Thoracic aorta (tissue), 2 donors: Measurements from ENCODE around the gene CLEC11A. TPM values are rescaled to one million over a fixed set of nuclear protein-coding genes. Genes with fewer than 3 reads are reported as not detected.

ENCODE experiments used
- ATAC-seq: fragments of 150-250 bp; one replicate; pipeline ENCODE4 v1.8.0; 2017; ENCODE audit warnings: low read depth; ENCODE audit not compliant: insufficient number of reproducible peaks, low FRiP score
- DNase-seq: peaks from one replicate; pipeline ENCODE4 v3.0.0-alpha.2; 2020; ENCODE audit warnings: low spot score
- H3K27ac ChIP-seq, 2 donors: fragments of 200-600 bp; sonication (generic); 1 replicate in 1 of 2; 2 replicates in 1 of 2; pipeline ENCODE4 v1.5.1; 2016; ENCODE audit warnings: mild to moderate bottlenecking in 2 of 2, moderate library complexity in 2 of 2
- H3K27me3 ChIP-seq: fragments of 200-600 bp; sonication (generic); replicated peaks from 2 replicates; pipeline ENCODE4 v1.6.0; 2016; ENCODE audit warnings: mild to moderate bottlenecking; ENCODE audit not compliant: insufficient read depth
- H3K36me3 ChIP-seq: fragments of 200-600 bp; sonication (generic); one replicate; pipeline ENCODE4 v1.5.1; 2016
- H3K4me1 ChIP-seq, 2 donors: fragments of 200-600 bp; sonication (generic); 1 replicate in 1 of 2; 2 replicates in 1 of 2; pipeline versions ENCODE4 v1.5.1 to v1.6.0; 2016; ENCODE audit warnings: low read depth in 2 of 2, mild to moderate bottlenecking in 1 of 2; ENCODE audit not compliant: control insufficient read depth in 1 of 2
- H3K4me3 ChIP-seq: fragments of 200-600 bp; sonication (generic); 2 replicates; pipeline ENCODE4 v1.5.1; 2016; ENCODE audit warnings: mild to moderate bottlenecking
- H3K9me3 ChIP-seq: fragments of 200-600 bp; sonication (generic); 2 replicates; pipeline ENCODE4 v1.5.1; 2016
- CTCF ChIP-seq: fragments of 200-600 bp; sonication (generic); IDR thresholded peaks from one replicate; pipeline ENCODE4 v1.5.1; 2019; ENCODE audit warnings: antibody characterized with exemption
- total RNA-seq, 2 donors: library from RNA; depleted of rRNA; stranded (reverse); fragments of >200 nt; gene quantifications; one replicate each; pipeline versions ENCODE4 v1.1.0 to v1.2.3, GENCODE V29; 2016

Gene CLEC11A
- total RNA-seq, 2 donors from 2014 or later, result 10.5 to 35.3 TPM

- H3K27me3 ChIP-seq, result no peaks in the 10 kb centered on the region
- no peak for TF ChIP-seq CTCF
- no peaks in the 10 kb centered on the region for H3K36me3 ChIP-seq
- no peak for DNase-seq
- H3K4me3 ChIP-seq, result no peak overlapping the region
- no peaks in the 10 kb centered on the region for H3K9me3 ChIP-seq
- no peak for ATAC-seq
- peaks cover 5 to 8% of the 10 kb centered on the region in 2 donors for H3K4me1 ChIP-seq
- H3K27ac ChIP-seq, result no peak overlapping the region
Measured at GRCh38 chr19:50717891-50718254, 5.3 kb upstream of the CLEC11A start.

- Histone ChIP-seq H3K9me3 (no peaks in the 10 kb centered on the region), H3K4me3 (peak overlapping the region; percentile 55), H3K27ac (no peak overlapping the region), H3K27me3 (no peaks in the 10 kb centered on the region), H3K4me1 (peaks cover 5 to 8% of the 10 kb centered on the region in 2 donors), H3K36me3 (no peaks in the 10 kb centered on the region)
- no peak for DNase-seq
- no peak for TF ChIP-seq CTCF
- no peak for ATAC-seq
Measured at GRCh38 chr19:50718255-50719118, 4.7 kb upstream of the CLEC11A start.

- no peak overlapping the region for H3K27ac ChIP-seq
- DNase-seq (no peak), ATAC-seq (no peak)
- no peak for TF ChIP-seq CTCF
- peaks cover 8% of the 10 kb centered on the region in 2 donors for H3K4me1 ChIP-seq
- H3K36me3 ChIP-seq, result no peaks in the 10 kb centered on the region
- H3K27me3 ChIP-seq, result no peaks in the 10 kb centered on the region
- peak overlapping the region; percentile 14 for H3K4me3 ChIP-seq
- H3K9me3 ChIP-seq, result no peaks in the 10 kb centered on the region
Measured at GRCh38 chr19:50719119-50719435, 4.1 kb upstream of the CLEC11A start.

- Histone ChIP-seq H3K4me3 (peak within 1 kb of the TSS; percentile 55), H3K27me3 (no peaks in the 10 kb centered on the region), H3K4me1 (peaks cover 8 to 13% of the 10 kb centered on the region in 2 donors), H3K27ac (no peak within 1 kb of the TSS), H3K9me3 (no peaks in the 10 kb centered on the region), H3K36me3 (no peaks in the 10 kb centered on the region)
- DNase-seq (no peak), ATAC-seq (no peak)
- no peak for TF ChIP-seq CTCF
Measured at GRCh38 chr19:50719566-50719965, 3.6 kb upstream of the CLEC11A start, which contains the start of gene SHANK1. SHANK1 (minus strand) TSS chr19:50719802; CDS start chr19:50716919, 2,883 bp downstream.

GRCh38 chr19:50720181-50720920 is 2.8 kb upstream of the CLEC11A start:
- H3K27ac ChIP-seq, result no peak overlapping the region
- no peaks in the 10 kb centered on the region for H3K9me3 ChIP-seq
- H3K27me3 ChIP-seq, result no peaks in the 10 kb centered on the region
- H3K36me3 ChIP-seq, result no peaks in the 10 kb centered on the region
- no peak overlapping the region for H3K4me3 ChIP-seq
- ATAC-seq (no peak), DNase-seq (no peak)
- H3K4me1 ChIP-seq, result peaks cover 8 to 20% of the 10 kb centered on the region in 2 donors
- no peak for TF ChIP-seq CTCF
